Hematopoietic multipotent progenitor cell treated with erythropoietin and hydrocortisone succinate and interleukin-3 and kit ligand, for 17 days (in vitro differentiated cells): ENCODE data around the gene WDTC1.

Experiments
- DNase-seq: peaks from one replicate; pipeline ENCODE4 v3.0.0-alpha.2; 2015; ENCODE audit warnings: low spot score

Gene WDTC1

DNA sequence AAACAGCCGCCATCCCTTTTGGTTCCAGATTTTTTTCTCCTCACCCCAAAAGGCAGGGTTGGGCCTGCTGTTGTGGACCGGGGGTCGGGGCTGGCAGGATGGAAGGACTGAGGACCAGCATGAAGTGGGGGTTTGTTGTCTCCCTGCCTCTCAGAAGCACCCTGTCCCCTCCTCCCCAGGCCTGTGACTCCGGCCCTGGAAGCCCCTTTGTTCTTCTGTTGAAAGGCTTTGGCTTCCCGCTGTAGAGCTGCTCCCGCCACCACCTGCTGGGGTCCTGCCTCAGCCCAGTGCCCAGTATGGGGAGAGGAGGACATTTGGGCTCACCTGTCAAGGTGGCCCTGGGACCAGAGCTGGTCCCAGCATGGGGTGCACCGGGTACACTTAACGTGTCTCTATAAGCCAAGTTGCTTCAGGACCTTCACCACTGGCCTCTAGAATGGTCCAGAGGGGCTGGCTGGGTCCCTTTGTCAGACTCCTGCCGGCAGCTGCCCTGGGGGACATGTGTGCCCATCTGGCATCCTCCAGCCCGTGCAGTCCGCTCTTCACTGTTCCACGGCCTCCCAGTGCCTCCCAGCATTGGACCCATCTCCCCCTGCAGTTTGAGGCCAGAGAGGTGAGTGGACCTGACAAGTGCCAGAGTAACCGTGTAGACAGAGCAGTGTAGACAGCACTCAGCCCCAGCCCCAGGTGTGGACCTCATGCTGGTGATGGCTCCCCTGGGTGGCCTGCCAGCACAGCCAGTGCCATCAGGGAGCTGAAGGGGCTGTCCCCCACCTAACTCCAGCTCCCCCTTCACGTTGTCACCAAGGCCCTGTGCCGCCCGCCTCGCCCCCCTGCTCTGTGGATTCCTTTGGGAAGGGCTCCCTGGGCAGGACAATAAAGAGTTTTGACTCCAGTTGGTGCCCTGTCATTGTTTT is 101.3 kb downstream of the WDTC1 start:
- no peak for DNase-seq

DNA sequence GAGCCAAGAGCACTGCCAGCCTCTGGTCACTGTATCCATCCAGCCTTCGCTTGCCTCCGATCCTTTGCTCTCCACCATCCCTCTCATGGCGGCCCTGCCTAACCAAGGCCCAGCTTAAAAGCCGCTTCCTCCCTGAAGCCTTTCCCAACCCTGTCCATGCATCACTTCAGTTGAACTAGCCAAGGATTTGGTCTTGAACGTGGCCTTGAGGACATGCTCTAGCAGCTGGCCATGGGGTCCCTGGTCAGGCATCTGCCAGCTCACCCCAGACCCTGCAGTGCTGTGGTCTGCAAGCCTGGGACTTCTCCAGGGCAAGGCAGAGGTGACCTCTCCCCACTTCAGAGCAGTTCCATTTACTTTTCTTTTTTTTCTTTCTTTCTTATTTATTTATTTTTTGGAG is 102.3 kb downstream of the WDTC1 start:
- DNase-seq: no peak

DNA sequence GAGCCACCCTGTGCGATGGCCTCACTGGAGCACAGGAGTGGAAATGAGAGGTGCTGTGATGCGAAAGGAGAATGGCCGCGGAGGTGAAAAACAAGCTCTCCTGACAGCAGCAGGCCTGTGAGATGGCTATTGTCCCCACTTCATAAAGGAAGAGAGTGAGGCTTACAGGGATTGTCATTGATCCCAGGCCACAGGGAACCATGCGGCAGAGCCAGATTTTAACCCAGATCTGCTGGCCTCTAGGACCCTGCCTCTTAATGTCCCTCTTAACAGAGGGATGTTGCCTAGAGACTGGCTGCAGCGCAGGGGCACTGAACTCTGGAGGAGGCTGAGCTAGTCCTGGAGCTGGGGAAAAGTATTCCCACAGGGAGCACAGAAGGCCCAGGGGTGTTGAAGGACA is 104.3 kb downstream of the WDTC1 start:
- DNase-seq: no peak

DNA sequence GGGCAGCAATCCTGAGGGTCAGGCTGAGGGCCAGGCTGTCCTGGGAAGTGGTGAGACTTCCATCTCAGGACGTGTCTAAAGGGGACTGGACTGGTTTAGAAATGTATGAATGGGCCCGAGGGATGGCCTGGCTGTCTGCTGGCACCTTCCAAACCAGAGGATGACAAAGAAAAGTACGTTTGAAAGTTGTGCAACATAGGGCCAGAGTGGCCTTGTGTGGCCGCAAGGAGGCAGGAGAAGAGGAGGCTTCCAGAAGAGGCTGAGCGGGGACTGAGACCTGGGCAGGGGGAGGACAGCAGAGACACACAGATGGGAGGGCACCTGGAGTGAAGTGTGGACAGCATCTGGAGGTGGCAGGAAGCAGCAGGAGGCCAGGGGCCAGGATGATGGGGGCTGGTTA is 104.8 kb downstream of the WDTC1 start:
- no peak for DNase-seq

DNA sequence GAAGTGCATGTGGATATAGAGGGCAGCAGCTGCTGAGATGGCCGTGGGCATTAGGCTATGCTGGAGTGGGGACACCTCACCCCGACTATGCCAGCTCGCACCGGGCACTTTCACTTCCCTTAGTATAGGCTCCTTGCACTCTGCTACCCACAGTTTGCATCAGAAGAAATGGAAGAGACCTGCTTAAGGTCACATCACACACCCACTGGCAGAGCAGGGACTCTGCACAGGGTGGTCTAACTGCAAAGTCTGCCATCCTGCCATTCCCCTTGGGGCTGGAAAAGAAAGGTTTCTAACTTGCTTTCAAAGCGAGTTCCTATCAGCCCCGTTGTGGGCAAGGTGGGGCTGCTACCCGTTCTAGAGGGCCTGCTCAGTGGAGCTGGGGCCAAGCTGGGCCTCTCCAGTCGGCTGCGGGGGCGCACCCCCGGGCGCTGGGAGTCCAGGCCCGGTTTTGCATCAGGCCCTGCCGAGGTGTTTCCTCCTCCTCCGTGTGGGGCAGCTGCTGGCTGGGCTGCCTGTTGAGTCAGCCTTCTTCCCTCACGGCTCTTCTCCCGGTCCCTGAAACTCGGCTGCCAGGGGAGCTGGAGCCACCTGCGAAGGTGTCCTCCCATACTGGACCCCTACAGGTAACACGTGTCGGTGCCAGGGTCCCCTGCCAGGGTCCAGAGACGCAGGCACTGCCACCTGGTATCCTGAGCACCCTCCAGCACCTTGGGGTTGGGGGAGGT is 107.3 kb downstream of the WDTC1 start, which contains the start of gene SYTL1:
TSS of gene SYTL1 (plus strand) at position 498 of the 728 bp plus-strand sequence. CDS start 3,313 bp downstream, outside the sequence.
- DNase-seq: no peak

DNA sequence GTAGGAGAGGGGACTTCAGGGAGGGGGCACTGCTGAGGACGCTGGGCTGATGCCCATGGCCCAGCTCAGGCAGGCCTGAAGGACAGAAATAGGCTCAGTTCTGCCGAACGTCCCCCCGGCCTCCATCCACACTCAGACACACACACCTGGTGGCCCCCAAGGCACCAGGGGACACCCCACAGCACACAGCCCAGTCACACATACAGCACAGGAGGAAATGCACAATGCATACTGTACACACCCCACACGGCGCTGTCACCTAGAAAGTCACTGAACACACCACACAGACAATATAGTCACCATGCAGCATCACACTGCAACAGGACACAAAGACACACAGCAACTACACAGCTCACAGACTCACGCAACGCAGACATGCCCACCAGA is 108.0 kb downstream of the WDTC1 start:
- DNase-seq: no peak

- no peak for DNase-seq
These were observed 108.6 kb downstream of the WDTC1 start for GRCh38 chr1:27342778-27343638.

DNA sequence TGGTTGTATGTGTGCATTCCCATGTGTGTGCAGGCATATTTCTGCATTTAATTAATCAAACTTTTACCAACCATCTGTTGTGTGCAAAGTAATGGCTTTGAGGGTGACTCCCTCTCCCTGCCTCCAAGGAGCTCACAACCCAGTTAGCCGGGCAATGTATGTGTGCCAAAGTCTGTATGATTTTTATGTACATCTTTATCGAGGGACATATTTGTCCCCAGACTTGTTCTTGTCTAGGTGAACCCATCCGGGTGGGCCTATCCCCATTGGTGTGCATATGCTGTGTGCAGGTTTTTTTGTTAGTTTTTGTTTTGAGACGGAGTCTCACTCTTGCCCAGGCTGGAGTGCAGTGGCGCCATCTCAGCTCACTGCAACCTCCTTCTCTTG is 109.2 kb downstream of the WDTC1 start:
- no peak for DNase-seq

DNA sequence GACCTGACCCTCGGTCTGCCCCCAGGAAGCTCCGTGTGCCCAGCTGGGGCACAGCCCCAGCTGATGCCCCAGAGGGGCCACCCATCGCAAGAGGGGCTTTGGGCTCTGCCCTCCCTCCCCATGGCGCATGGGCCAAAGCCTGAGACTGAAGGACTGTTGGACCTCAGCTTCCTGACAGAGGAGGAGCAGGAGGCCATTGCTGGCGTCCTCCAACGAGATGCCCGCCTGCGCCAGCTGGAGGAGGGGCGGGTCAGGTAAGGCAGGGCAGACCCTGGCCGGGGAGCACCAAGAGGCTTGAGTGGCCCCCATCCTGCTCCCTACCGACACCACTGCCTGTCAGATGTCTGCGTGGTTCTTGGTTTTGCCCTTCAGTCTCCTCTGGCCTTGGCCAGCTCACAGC is 110.8 kb downstream of the WDTC1 start:
- DNase-seq: no peak

- no peak for DNase-seq
These were observed 111.9 kb downstream of the WDTC1 start for GRCh38 chr1:27346357-27346756.

DNA sequence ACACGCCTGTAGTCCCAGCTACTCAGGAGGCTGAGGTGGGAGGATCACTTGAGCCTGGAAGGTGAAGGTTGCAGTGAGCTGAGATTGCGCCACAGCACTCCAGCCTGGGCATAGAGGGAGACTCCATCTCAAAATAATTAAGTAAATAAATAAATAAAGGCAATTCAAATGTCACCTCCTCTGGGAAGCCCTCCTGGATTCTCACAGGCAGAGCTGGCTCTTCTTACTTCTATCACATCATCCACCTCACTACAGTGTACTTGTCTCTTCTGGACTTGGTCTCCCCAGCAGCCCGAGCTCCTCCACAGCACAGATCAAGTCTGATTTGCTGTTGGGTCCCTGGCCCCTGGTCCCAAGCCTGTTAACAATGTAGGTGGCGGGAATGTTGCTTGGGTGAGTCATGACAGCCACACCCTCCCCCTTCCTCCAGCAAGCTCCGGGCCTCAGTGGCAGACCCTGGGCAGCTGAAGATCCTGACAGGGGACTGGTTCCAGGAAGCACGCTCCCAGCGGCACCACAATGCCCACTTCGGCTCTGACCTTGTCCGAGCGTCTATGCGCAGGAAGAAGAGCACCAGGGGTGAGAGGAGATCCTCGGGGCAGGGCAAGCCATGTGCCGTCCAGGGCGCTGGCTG is 112.7 kb downstream of the WDTC1 start:
- no peak for DNase-seq

DNA sequence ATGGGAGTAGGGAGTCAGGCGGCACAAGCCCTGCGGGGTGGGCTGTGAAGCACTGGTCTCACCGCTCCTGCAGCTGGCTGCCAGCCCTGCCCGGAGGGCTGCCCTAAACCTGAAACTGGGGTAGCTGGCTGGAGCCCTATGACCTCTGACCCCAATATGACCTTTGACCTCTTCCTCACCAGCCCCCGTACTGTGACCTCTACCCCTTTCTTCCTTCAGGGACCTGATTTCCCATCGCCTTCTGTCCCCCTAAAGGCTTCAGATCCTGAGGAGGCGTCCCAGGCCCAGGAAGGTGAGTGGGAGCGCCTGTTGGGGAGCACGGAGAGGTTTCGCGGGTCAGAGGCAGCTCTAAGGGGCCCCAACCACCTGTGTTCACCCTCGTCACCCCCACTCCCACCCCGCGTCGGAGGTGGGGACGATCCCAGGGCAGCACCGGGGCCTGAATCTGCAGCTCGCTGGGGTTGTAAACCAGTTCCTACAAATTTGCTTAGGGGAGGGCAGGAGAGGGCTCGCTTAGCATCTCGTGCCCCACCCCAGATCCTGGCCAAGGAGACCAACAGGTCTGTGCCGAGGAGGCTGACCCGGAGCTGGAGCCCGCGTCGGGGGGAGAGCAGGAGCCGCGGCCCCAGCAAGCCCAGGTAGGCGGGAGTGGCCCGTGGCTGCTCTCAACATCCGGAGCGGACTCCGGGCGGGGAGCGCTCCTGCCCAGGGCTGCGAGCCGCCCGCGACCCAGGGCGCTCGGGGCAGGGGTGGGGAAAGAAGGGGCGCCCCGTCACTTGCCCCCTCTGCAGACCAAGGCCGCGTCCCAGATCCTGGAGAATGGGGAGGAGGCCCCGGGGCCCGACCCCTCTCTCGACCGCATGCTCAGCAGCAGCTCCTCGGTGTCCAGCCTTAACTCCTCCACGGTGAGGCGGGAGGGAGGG is 114.7 kb downstream of the WDTC1 start:
- no peak for DNase-seq

DNA sequence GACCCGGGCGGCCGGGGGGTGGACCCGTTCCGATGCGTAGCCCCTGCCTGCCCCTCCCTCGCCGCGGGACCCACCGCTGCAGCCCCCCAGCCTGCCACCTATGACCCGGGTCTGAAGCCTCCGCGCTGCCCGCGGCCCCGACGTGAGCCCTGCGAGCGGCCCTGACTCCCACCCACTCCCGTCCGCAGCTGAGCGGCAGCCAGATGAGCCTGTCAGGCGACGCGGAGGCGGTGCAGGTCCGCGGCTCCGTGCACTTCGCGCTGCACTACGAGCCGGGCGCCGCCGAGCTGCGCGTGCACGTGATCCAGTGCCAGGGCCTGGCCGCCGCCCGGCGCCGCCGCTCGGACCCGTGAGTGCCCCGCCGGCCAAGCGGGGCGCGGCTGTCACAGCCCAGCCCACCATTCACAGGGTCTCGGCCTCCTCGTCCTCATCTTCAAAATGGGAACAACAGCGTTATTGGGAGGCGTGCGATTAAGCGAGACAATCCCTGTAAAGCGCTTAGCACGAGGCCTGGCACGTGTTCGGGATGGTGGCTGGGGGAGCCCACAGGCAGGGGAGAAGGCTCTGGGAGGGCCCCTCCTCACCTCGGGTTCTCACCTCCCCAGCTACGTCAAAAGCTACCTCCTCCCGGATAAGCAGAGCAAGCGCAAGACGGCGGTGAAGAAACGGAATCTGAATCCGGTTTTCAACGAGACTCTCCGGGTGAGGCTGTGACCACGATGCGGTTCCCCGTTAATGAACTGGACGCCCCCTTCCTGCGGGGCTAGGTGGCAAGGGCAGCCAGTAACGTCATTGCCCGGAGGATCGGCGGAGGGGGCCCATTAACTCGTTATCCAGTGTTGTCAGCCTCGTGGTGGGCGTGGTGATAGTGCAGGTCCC is 115.6 kb downstream of the WDTC1 start:
- DNase-seq: no peak

DNA sequence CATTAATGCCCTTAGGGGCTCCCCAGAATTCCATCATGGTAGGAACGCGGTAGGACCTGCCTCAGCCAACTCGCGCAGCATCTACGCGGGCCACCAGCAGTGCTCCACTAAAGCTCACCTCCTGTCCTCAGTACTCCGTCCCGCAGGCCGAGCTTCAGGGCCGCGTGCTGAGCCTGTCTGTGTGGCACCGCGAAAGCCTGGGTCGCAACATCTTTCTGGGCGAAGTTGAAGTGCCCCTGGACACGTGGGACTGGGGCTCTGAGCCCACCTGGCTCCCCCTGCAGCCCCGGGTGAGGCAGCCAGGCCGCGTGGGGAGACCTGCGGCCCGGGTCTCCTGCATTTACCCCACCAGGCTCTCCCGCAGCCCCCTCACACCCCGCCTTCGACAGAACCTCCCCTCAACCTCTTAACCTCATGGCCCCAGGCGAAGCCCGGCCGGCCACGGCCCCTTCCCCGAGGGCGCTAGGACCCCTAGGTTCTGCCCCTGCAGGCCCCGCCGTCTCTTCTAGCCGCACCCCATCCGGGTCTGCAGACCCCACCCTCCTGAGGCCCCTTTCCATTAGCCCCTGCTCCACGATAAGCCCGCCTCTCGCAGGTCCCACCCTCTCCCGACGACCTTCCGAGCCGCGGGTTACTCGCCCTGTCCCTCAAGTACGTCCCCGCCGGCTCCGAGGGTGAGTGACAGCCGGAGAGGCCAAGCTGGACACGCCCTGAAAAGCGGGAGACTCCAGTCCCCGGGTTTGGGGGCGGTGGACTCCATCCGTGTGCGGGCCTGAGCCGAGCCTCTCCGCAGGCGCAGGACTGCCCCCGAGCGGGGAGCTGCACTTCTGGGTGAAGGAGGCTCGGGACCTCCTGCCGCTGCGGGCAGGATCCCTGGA is 116.5 kb downstream of the WDTC1 start:
- no peak for DNase-seq

- DNase-seq: no peak
These were observed 117.2 kb downstream of the WDTC1 start for GRCh38 chr1:27351541-27352107.

DNA sequence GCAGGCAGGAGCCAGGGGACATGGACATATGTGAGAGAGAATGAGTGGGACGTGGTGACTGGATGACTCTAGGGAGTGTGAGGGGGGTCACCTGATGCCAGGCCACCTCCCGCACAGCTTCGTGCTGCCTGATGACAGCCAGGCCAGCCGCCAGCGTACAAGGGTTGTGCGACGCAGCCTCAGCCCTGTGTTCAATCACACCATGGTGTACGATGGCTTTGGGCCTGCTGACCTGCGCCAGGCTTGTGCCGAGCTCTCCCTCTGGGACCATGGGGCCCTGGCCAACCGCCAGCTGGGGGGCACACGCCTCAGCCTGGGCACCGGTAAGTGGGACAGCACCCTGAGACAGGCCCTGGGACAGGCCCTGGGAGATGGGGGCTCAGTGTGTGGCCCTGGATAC is 118.7 kb downstream of the WDTC1 start:
- no peak for DNase-seq

DNA sequence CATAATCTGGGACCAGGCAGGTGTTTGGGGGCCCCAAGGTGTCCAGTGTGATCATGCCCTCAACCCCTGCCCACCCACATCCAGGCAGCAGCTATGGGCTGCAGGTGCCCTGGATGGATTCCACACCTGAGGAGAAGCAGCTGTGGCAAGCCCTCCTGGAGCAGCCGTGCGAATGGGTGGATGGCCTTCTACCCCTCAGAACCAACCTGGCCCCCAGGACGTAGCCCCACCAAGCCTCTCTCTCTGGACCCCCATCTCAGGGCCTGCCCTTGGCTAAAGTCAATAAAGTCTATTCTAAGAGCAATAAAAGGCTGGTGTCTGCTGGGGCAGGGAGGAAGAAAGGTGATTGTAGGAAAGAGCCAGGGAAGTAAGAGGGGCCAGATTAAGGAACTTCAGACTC is 119.2 kb downstream of the WDTC1 start:
- DNase-seq: no peak

DNA sequence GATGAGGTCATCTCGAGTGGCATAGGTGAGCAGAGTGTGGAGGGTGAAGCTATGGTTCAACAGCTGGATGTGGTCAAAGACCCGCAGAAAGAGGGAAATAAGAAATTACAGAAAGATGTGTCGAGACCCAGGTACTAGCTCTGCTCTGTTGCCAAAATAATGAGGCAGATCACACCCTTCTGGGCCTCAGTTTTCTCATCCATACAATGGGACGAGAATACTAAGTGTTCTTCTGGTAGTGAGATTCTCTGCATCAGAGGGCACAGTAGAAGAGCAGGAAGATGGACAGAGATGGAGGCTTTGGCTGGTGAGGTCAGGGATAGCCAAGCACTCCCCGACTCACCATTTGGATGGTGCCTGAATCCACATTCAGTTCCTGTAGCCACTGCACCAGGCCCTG is 121.3 kb downstream of the WDTC1 start:
- no peak for DNase-seq

DNA sequence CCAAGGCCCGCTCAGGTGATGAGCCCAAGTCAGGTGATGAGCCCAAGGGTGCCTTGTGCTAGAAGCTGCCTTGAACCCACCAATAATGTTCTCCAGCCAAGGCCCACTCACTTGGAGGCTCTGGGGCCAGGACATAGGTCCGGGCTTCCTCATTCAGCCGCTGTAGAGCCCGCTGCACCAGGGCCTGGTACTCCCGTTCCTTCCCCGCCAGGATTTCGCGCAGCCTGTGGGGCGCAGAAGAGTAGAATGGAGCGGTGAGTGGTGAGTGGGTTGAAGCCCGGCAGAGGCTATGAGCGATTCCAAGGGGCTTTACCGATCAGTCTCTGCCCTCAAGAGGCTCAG is 121.8 kb downstream of the WDTC1 start:
- no peak for DNase-seq
